ENCODE results near the gene RFC5.
"Not testable (repeated sequence)": the region's sequence is repeated elsewhere in the genome, so short reads cannot be mapped to it uniquely, and the experiment has no call there.

Gene RFC5

GRCh38 chr12:117981267-117981666, 35.2 kb upstream of the RFC5 start:
- H3K9me3 ChIP-seq (ENCODE audit: control insufficient read depth, insufficient read depth, low read length): no peaks in the 10 kb centered on the region
- no peak overlapping the region for H3K27ac ChIP-seq (ENCODE audit: low read depth, low read length)
- no peaks in the 10 kb centered on the region for H3K4me1 ChIP-seq (ENCODE audit: control insufficient read depth, insufficient read depth, low read length)

DNA sequence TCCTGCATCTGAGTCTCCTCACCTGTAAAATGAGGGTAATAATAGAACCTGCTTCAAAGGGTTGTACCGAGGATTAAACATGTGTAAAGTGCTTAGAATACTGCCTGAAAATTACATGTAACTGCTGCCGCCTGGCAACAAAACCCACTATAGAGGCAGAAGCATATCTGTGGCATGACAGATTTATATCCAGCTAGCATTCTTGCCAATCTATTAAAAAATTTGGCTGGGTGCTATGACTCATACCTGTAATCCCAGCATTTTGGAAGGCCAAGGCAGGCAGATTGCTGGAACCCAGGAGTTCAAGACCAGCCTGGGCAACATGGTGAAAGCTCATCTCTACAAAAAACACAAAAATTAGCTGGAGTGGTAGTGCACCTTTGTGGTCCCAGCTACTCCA, 31.3 kb upstream of the RFC5 start:
- no peaks in the 10 kb centered on the region for H3K27me3 ChIP-seq (ENCODE audit: control insufficient read depth, insufficient read depth, low read length)
- H3K4me1 ChIP-seq (ENCODE audit: control insufficient read depth, insufficient read depth, low read length): no peaks in the 10 kb centered on the region
- no peaks in the 10 kb centered on the region for H3K36me3 ChIP-seq (ENCODE audit: control insufficient read depth, insufficient read depth, low read length)
- no peak overlapping the region for H3K9ac ChIP-seq (ENCODE audit: low read depth, low read length)
- no peak overlapping the region for H3K4me3 ChIP-seq (ENCODE audit: low read depth, low read length)
- H3K27ac ChIP-seq (ENCODE audit: low read depth, low read length): no peak overlapping the region
- H3K9me3 ChIP-seq (ENCODE audit: control insufficient read depth, insufficient read depth, low read length): no peaks in the 10 kb centered on the region

More at GRCh38 chr12:117981267-117981666, 35.2 kb upstream of the RFC5 start:
- no peaks in the 10 kb centered on the region for H3K36me3 ChIP-seq (ENCODE audit: control insufficient read depth, insufficient read depth, low read length)
- H3K4me3 ChIP-seq (ENCODE audit: low read depth, low read length): no peak overlapping the region
- no peak overlapping the region for H3K9ac ChIP-seq (ENCODE audit: low read depth, low read length)
- no peaks in the 10 kb centered on the region for H3K27me3 ChIP-seq (ENCODE audit: control insufficient read depth, insufficient read depth, low read length)

- Histone ChIP-seq H3K27ac (ENCODE audit: low read depth, low read length) (no peak overlapping the region), H3K36me3 (ENCODE audit: control insufficient read depth, insufficient read depth, low read length) (no peaks in the 10 kb centered on the region), H3K27me3 (ENCODE audit: control insufficient read depth, insufficient read depth, low read length) (no peaks in the 10 kb centered on the region), H3K9ac (ENCODE audit: low read depth, low read length) (no peak overlapping the region), H3K4me1 (ENCODE audit: control insufficient read depth, insufficient read depth, low read length) (no peaks in the 10 kb centered on the region), H3K9me3 (ENCODE audit: control insufficient read depth, insufficient read depth, low read length) (no peaks in the 10 kb centered on the region), H3K4me3 (ENCODE audit: low read depth, low read length) (no peak overlapping the region)
These were observed 29.6 kb upstream of the RFC5 start for GRCh38 chr12:117986705-117987469.

DNA sequence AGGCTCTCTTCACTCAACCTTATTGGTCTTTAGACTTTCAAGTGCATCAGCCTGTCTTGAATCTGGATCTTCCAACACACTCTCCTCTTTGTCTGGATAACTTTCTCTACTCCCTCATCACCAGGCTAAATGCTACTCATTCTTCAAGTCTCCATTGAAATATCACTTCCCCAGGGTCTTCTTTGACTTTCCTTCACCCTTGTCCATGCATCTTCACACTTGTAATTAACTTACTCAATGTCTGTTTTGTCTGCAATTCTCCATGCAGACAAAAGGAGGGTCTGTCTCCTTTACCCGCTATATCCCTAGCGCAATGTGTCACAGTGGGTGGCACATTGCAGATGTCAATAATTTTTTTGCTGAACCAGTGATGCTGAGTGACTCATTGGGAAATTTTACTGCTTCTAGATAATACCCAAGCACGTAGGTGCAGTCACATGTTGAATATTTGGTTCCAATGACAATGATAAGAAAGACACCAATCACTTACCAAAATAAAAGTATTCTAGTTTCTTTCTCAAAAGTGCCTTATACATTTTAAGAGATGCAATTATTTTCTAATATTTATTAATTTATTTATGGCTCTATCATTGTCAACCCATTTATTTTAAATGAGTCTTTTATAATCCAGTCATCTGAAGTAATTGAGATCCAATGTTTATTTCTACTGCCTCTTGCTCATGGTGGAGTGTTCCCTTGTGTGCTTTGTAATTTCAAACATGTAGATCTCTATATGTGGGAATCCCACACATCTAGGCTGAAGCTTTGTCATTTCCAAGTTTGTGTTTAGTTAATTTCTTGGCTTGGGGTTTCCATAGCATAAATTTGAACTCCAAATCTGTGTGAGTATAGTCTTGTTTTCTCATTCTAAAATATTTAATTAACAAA, 21.7 kb upstream of the RFC5 start:
- H3K36me3 ChIP-seq (ENCODE audit: control insufficient read depth, insufficient read depth, low read length): no peaks in the 10 kb centered on the region
- no peak overlapping the region for H3K9ac ChIP-seq (ENCODE audit: low read depth, low read length)
- H3K9me3 ChIP-seq (ENCODE audit: control insufficient read depth, insufficient read depth, low read length): no peaks in the 10 kb centered on the region
- no peaks in the 10 kb centered on the region for H3K27me3 ChIP-seq (ENCODE audit: control insufficient read depth, insufficient read depth, low read length)
- H3K4me1 ChIP-seq (ENCODE audit: control insufficient read depth, insufficient read depth, low read length): no peaks in the 10 kb centered on the region
- no peak overlapping the region for H3K27ac ChIP-seq (ENCODE audit: low read depth, low read length)
- no peak overlapping the region for H3K4me3 ChIP-seq (ENCODE audit: low read depth, low read length)

DNA sequence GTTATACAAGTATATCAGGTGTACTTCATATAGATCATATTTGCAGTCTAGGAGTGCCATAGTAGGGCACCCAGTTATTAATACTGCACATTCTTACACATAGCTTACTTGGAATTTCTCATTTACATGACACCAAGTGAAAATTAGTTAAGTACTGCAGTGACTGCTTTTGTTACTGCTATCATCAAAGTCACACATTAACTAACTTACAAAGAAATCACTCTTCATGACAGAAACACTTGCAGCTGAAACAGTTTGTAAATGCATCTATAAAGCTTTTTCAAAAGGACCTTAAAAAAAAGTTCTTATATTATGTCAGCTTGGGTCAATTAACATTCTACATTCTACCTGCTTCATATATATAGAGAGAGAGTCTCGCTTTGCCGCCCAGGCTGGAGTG, 17.8 kb upstream of the RFC5 start:
- H3K27me3 ChIP-seq (ENCODE audit: control insufficient read depth, insufficient read depth, low read length): no peaks in the 10 kb centered on the region
- H3K9ac ChIP-seq (ENCODE audit: low read depth, low read length): no peak overlapping the region
- H3K4me1 ChIP-seq (ENCODE audit: control insufficient read depth, insufficient read depth, low read length): no peaks in the 10 kb centered on the region
- no peak overlapping the region for H3K27ac ChIP-seq (ENCODE audit: low read depth, low read length)
- no peaks in the 10 kb centered on the region for H3K9me3 ChIP-seq (ENCODE audit: control insufficient read depth, insufficient read depth, low read length)
- H3K36me3 ChIP-seq (ENCODE audit: control insufficient read depth, insufficient read depth, low read length): no peaks in the 10 kb centered on the region
- no peak overlapping the region for H3K4me3 ChIP-seq (ENCODE audit: low read depth, low read length)

DNA sequence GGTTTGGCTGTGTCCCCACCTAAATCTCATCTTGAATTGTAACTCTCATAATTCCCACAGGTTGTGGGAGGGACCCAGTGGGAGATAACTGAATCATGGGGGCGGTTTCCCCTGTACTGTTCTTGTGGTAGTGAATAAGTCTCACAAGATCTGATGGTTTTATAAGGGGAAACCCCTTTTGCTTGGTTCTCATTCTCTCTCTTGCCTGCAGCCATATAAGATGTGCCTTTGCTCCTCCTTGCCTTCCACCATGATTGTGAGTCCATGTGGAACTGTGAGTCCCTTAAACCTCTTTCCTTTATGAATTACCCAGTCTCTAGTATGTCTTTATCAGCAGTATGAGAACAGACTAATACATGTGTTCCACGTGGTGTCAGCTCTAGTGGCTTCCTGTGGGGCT, 16.7 kb upstream of the RFC5 start:
- not testable (repeated sequence) for H3K4me1 ChIP-seq (ENCODE audit: control insufficient read depth, insufficient read depth, low read length); H3K27ac ChIP-seq (ENCODE audit: low read depth, low read length); H3K9me3 ChIP-seq (ENCODE audit: control insufficient read depth, insufficient read depth, low read length); H3K9ac ChIP-seq (ENCODE audit: low read depth, low read length); H3K27me3 ChIP-seq (ENCODE audit: control insufficient read depth, insufficient read depth, low read length); H3K36me3 ChIP-seq (ENCODE audit: control insufficient read depth, insufficient read depth, low read length); H3K4me3 ChIP-seq (ENCODE audit: low read depth, low read length)

GRCh38 chr12:118010903-118011302, 5.6 kb upstream of the RFC5 start:
- H3K4me1 ChIP-seq (ENCODE audit: control insufficient read depth, insufficient read depth, low read length): peaks cover 2% of the 10 kb centered on the region

GRCh38 chr12:118011377-118011776, 5.1 kb upstream of the RFC5 start:
- H3K27ac ChIP-seq (ENCODE audit: low read depth, low read length): no peak overlapping the region
- no peak overlapping the region for H3K4me3 ChIP-seq (ENCODE audit: low read depth, low read length)
- no peaks in the 10 kb centered on the region for H3K9me3 ChIP-seq (ENCODE audit: control insufficient read depth, insufficient read depth, low read length)
- peaks cover 4% of the 10 kb centered on the region for H3K4me1 ChIP-seq (ENCODE audit: control insufficient read depth, insufficient read depth, low read length)
- H3K9ac ChIP-seq (ENCODE audit: low read depth, low read length): no peak overlapping the region
- H3K27me3 ChIP-seq (ENCODE audit: control insufficient read depth, insufficient read depth, low read length): no peaks in the 10 kb centered on the region
- no peaks in the 10 kb centered on the region for H3K36me3 ChIP-seq (ENCODE audit: control insufficient read depth, insufficient read depth, low read length)

More at GRCh38 chr12:118010903-118011302, 5.6 kb upstream of the RFC5 start:
- Histone ChIP-seq H3K27me3 (ENCODE audit: control insufficient read depth, insufficient read depth, low read length) (no peaks in the 10 kb centered on the region), H3K27ac (ENCODE audit: low read depth, low read length) (no peak overlapping the region), H3K9ac (ENCODE audit: low read depth, low read length) (no peak overlapping the region), H3K36me3 (ENCODE audit: control insufficient read depth, insufficient read depth, low read length) (no peaks in the 10 kb centered on the region), H3K9me3 (ENCODE audit: control insufficient read depth, insufficient read depth, low read length) (no peaks in the 10 kb centered on the region), H3K4me3 (ENCODE audit: low read depth, low read length) (no peak overlapping the region)

- Histone ChIP-seq H3K27me3 (ENCODE audit: control insufficient read depth, insufficient read depth, low read length) (no peaks in the 10 kb centered on the region), H3K36me3 (ENCODE audit: control insufficient read depth, insufficient read depth, low read length) (no peaks in the 10 kb centered on the region), H3K9ac (ENCODE audit: low read depth, low read length) (no peak overlapping the region), H3K4me1 (ENCODE audit: control insufficient read depth, insufficient read depth, low read length) (peaks cover 4% of the 10 kb centered on the region), H3K9me3 (ENCODE audit: control insufficient read depth, insufficient read depth, low read length) (no peaks in the 10 kb centered on the region), H3K27ac (ENCODE audit: low read depth, low read length) (no peak overlapping the region), H3K4me3 (ENCODE audit: low read depth, low read length) (no peak overlapping the region)
These were observed 4.5 kb upstream of the RFC5 start for GRCh38 chr12:118011961-118012360.

- no peaks in the 10 kb centered on the region for H3K27me3 ChIP-seq (ENCODE audit: control insufficient read depth, insufficient read depth, low read length)
- peaks cover 10% of the 10 kb centered on the region for H3K4me1 ChIP-seq (ENCODE audit: control insufficient read depth, insufficient read depth, low read length)
- H3K27ac ChIP-seq (ENCODE audit: low read depth, low read length): no peak overlapping the region
- H3K36me3 ChIP-seq (ENCODE audit: control insufficient read depth, insufficient read depth, low read length): peaks cover 6% of the 10 kb centered on the region
- no peaks in the 10 kb centered on the region for H3K9me3 ChIP-seq (ENCODE audit: control insufficient read depth, insufficient read depth, low read length)
- no peak overlapping the region for H3K4me3 ChIP-seq (ENCODE audit: low read depth, low read length)
- H3K9ac ChIP-seq (ENCODE audit: low read depth, low read length): no peak overlapping the region
These were observed 3.2 kb upstream of the RFC5 start for GRCh38 chr12:118013283-118013682.

GRCh38 chr12:118015306-118015705, 1.2 kb upstream of the RFC5 start:
- Histone ChIP-seq H3K36me3 (ENCODE audit: control insufficient read depth, insufficient read depth, low read length) (peaks cover 25% of the 10 kb centered on the region), H3K9ac (ENCODE audit: low read depth, low read length) (no peak overlapping the region), H3K27ac (ENCODE audit: low read depth, low read length) (no peak overlapping the region), H3K27me3 (ENCODE audit: control insufficient read depth, insufficient read depth, low read length) (no peaks in the 10 kb centered on the region), H3K9me3 (ENCODE audit: control insufficient read depth, insufficient read depth, low read length) (no peaks in the 10 kb centered on the region), H3K4me1 (ENCODE audit: control insufficient read depth, insufficient read depth, low read length) (peaks cover 10% of the 10 kb centered on the region), H3K4me3 (ENCODE audit: low read depth, low read length) (no peak overlapping the region)

All from HUES48 (cell line).